ENCODE measurements around the gene ZIC2. TPM values are rescaled to one million over a fixed set of nuclear protein-coding genes. Genes with fewer than 3 reads are reported as not detected.

Gene ZIC2
- total RNA-seq, 1 donor from 2014 or later, result 0.10 TPM

DNA sequence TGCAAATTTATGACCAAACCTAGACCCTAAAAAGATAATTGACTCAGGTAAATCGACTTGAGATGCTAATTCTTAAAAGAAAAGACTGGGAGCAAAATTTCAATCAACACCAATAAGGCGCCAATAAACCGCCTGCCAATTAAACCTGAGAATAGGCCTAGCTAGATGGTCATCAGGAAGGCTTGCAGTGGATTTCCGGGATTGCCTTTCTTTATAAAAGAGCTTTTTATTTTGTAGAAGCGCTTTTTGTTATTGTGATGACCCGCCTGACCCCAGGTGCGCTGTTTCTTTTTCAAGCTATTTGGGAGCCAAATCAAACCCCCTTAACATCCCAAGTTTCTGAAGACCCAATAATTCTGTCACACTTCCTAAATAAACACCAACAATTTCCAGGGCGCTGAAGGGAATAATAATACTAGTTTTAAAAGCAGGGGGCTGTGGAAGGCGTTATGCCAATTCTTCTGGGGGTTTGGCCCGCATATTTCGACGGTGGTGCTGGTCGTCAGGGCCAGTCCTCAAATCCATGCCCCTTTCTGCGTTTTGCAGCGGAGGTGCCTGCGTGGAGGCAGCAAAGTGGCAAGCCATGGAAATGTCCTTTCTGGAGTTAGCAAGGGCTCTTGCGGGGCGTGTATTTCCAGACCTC, 7.2 kb upstream of the ZIC2 start:
- DNase-seq, result no peak

DNA sequence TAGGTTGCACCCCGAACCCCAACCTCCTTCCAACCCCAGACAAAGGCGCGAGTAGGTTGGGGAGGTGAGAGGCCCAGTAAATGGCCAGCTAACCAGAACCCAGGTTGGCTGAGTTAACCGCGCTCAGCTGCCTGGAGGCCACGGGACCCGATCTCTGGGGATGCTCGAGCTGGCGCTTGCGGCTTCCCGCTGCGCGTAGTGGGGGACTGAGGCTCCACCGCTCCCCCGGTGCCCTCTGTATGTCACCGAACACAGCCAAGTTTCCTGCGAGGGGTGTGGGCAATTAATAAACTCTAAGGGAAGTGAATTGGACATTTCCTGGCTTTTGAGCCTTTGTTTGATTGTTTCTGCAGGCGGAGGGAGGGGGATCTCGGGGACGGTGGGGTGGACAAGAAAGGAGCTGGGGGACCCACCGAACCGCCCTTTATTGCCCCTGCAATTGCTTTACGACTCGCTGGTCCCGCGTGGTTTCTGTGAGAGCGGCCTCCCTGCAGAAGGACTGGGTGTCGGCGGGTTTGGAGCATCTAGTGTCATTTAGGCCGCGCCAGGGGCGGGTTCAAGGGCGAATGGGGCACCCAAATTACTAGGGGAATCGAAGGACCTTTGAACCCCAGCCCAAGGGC, 6.5 kb upstream of the ZIC2 start:
- no peak for DNase-seq

DNA sequence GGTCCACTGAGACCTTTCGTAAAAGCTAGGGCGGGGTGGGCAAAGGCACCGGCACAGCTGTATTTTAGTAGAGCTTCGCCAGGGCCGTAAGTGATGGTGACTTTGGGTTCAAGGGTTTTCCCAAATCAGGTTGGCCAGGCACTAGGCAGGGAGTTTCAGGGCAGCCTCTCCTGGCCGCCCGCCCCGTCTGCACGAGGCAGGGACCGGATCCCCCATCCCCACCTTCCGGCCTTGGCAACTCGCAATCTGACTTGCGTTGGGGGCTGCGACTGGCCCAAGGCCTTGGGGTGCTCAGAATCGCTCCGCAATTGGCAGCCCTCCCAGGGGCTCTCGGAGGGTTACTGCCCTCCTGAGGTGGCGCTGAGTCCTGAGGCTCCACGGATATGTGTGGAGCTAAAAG, 6.0 kb upstream of the ZIC2 start:
- no peak for DNase-seq

DNA sequence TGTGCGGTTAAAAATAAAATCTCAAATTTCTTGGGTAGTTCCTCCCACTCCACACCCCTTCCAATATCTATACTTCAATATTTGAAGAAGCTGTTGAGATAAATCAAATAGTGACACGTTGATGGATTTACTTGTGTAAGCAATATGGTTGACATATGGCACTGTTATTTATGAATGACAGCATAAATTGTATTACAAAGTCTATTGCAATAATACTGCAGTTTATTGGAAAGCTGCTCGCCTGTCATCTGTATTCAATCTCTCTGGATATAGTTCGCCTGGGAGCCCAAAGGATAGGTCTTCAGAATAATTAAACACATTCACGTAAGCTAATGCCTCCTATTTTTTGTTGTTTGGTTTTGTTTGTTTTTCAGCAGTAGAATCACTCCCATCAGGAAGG, 5.0 kb upstream of the ZIC2 start:
- peak; percentile 76 for DNase-seq

DNA sequence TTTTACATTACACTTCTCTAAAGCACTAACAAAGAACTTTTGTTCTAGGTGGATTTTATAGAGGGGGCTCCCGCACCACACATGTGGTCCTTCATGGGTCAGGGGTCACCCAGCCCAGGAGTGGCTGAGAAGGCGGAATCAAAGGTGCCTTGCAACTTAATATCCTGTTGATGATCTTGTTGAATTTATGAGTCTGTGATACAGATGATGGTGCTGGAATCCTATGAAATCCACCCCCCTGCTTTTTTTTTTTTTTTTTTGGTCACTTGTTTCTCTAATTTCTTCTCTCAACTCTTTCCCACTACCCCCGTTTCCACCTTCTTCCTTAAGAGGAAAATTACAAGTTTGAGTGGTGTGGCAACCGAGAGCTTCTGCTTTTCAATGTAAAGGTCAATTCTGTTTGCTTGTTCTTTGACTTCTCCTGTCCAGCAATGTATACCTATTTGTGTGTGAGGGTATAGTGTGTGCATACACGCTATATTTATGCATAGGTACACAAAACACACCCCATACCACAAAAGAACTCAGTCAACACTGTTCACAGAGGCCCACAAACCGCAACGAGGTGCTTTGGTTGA, 4.2 kb upstream of the ZIC2 start:
- DNase-seq, result no peak

DNA sequence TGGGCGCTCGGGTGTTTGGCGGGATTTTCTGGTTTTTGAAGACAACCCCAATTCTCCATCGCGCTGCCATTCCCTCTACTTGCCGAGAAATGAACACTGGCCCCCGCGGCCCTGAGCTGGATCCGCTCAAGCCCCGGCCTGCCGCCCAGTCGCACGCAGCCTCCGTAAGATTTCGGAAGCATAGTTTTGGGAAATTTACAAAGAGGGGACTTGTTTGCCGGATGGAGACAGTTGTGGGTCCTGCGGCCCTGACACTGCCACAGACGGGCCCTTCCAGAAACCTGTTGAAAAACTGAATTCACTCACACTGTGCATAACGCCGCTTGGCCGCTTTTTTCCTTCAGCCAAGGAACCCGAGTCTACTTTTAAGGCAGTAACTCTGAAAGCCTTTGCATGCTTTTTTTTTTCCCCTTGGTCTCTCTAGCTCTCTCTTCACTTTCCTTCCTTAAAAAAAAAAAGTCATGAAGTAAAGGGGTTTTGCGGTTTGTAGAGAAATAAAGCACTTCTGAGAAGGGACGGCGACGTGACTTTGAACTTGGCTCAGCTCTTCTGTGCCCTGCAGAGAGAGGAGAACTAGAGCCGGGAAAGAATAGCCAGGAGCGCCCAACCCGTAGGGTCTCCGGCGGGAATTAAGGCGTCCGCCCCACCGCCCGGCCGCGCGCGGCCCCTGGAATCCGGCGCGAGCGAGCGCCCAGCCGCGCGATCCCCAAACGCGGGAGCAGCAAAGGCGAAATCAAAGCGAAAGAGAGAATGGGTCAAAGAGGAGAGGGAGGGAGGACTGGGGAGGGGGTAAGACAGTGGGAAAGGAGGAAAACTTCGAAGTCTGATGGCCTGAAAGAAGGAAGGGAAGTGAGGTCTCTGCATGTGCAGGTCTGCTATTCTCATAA, 3.4 kb upstream of the ZIC2 start:
- DNase-seq, result no peak

DNA sequence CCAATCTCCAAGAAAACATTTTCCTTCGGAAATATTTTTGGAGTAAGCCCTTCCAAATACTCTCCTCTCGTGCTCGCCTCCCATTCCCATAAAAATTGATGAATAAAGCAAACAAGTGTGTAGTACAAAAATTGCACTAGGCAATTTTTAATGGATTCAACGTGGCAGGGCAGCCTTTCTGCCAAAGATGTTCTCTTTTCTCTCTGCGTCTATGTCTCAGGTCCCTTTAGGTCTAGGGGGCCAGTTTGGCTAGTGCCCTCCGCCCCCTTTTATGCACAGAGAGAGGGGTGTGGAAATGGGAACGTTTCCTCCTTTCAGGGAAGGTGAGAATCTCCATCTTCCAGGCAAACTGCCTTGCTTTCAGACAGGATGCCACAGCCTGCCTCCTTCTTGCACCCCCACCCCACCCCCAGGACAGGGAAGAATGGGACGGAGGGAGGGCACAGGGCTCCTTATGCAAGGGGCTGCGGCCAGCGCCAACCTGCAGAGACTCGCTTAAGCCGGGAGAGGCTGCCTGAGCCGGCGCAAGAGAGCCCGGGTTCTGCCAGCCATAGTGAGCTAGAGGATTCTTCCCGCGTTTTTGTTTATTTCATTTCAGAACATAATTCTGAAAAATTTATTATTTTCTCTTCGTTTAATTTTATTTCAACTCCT, 2.7 kb upstream of the ZIC2 start:
- DNase-seq, result no peak

DNA sequence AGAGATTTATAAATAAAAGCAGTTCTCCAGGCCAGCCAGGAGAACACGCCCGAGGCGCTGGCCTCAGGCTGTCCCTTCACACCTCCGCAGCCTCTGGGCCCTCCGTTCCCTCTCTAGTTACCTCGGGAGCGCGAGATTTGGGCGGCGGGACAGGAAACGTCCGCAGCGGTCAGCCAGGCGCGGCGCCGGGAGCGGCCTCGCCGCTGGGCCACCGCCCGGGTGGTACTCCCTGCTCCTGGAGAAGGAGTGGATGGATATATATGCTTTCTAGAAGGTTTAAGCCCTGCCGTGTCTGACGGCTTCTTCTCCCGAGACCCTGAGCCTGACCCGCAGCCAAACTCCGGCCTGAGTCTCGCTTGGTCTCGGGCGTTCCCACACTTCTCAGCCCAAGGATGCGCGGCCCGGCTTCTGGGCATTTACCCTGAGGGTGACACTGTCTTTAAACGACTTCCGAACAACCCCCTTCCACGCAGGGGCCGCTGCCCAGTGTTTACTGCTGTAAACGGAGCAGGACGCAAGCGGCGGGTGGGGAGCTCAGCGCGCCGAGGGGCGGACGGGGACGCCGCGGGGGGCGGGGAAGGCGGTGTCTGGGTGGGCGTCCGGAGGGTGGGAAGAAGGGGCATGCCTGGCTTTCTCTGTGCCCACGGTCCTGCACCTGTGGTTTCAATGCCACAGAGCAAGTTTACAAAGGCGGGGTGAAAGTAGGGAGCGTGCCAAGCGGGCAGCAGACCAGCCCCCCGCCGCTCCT, 2.0 kb upstream of the ZIC2 start:
- DNase-seq, result no peak

DNA sequence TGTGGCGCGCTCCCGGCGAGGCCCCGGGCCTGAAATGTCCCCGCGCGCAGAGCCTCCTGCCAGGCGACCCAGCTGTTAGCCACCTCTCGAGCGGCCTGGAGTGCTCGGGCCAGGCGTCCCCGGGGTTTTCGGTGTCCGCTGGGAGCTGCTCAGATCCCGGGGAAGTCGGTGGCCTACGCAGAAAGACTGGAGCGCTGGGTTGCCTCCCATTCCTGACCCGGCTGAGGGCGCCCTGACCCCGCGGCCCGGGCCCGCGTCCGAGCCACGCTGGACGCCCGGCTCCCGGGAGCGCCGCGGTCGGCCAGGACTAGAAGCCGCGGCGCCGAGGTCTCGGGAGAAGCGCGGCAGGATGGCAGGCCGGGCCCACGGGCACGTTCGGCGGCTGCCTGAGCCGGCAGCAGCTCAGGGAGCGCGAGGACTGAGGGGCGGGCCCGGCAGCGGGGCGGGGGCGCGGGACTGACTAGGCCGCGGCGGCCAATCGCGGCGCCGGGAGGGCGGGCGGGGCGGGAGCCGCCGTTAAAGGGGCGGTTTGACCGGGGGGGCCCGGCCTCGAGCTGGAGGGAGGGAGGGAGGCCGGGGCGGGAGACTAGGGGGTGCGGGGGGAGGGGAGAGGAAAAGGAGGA, 1.3 kb upstream of the ZIC2 start:
- DNase-seq, result peak; percentile 14

DNA sequence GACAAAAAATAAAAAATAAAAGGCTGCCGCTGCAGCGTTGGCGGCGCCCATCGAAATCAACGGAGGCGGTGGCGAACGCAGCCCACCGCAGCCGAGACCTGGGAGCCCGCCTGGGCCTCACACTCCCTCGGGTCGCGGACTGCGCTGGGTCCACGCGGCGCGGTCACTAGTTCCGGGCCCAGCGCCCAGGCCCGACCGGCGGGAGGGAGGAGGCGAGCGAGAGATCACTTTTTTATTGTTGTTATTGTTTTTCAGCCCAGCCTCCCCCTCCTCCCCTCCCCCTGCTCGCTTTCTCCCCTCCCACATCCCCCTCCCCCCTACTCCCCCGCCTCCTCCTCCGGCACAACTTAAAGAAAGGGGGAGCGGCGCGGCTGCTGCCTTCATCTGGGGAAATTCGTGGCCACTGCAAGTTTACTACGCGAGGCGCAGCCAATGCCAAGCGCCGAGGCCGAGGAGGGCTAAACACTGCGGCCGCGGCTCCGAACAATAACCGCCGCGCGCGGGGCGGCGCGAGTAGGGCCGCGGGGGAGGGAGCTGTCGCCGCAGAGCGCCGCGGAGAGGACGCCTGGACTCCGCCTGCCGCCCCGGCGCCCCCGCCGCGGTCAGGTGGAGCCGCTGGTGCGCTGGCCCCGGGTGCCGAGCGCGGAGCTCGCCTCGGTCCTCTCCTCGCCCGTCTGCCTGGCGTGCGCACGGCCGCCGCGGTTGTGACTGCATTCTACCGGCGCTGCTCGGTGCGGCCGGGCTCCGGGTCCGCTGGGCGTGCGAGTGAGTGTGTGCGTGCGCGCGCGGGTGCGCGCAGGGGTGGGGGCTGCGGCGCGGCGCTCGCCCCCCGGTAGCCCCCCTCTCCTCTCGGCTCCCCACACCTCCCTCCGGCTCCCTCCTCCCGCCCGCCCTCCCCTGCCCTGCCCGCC, 505 bp upstream of the ZIC2 start:
- DNase-seq, result no peak

DNA sequence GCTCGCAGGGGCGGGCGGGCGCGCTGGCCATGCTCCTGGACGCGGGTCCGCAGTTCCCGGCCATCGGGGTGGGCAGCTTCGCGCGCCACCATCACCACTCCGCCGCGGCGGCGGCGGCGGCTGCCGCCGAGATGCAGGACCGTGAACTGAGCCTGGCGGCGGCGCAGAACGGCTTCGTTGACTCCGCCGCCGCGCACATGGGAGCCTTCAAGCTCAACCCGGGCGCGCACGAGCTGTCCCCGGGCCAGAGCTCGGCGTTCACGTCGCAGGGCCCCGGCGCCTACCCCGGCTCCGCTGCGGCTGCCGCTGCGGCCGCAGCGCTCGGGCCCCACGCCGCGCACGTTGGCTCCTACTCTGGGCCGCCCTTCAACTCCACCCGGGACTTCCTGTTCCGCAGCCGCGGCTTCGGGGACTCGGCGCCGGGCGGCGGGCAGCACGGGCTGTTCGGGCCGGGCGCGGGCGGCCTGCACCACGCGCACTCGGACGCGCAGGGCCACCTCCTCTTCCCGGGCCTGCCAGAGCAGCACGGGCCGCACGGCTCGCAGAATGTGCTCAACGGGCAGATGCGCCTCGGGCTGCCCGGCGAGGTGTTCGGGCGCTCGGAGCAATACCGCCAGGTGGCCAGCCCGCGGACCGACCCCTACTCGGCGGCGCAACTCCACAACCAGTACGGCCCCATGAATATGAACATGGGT, 599 bp downstream of the ZIC2 start:
- no peak for DNase-seq

DNA sequence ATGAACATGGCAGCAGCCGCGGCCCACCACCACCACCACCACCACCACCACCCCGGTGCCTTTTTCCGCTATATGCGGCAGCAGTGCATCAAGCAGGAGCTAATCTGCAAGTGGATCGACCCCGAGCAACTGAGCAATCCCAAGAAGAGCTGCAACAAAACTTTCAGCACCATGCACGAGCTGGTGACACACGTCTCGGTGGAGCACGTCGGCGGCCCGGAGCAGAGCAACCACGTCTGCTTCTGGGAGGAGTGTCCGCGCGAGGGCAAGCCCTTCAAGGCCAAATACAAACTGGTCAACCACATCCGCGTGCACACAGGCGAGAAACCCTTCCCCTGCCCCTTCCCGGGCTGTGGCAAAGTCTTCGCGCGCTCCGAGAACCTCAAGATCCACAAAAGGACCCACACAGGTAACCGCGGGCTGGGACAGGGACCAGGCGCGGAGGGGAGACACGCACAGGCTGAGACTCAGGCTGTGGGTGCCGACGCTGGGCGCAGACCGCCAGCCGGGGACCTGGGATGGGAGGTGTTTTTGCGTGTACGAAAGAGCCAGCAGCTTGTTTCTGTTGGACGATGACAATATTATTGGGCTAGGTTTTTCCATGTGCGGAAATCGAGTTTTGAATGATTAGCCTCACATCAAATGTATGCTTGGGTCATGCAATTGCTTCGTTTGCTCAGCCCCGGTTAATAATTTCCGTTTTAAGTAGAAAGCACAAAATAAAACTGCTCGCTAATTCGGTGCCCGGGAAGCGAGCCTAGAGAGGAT, 1.3 kb downstream of the ZIC2 start:
- DNase-seq, result no peak

DNA sequence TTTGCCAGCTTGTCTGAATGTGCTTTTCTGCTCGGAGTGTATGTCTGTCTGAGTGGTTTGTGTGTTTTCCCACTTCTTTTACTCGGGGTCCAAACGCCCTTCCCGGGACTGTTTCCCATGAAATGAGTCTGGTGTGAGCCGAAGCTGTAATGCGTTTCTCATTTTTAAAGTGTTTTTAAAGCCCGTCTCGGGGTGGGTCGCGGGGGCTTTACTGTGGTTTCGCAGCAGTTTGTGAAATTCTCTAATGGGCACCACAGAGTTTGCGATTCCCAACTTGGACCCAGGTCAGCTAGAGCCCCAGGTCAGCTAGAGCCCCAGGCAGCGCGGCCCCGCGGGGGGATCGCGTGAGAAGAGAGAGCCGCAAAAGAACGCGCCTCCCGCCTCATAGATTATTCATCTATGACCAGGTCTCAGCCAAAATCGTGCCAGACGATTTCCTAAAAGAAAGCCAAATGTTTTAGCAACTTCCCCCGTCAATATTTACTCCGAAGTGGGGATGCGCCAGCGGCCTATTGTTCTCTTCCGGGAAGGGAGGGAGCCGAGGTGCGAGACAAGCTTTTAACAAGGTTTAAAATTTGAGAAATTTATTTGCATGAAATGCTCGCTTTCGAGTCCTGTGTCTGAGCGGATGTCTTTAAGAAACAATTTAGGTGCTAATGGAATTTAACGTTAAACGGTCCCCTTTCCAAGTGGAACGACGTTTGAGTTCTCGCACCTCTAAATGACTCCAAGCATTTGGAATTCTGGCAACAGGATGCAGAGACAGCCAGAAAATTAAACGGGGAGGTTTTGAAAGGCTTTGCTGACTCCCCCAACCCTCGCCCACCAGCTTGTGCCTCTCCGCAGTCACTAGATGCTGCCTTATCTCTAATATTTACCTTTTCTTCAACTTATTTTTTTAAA, 2.2 kb downstream of the ZIC2 start:
- no peak for DNase-seq

DNA sequence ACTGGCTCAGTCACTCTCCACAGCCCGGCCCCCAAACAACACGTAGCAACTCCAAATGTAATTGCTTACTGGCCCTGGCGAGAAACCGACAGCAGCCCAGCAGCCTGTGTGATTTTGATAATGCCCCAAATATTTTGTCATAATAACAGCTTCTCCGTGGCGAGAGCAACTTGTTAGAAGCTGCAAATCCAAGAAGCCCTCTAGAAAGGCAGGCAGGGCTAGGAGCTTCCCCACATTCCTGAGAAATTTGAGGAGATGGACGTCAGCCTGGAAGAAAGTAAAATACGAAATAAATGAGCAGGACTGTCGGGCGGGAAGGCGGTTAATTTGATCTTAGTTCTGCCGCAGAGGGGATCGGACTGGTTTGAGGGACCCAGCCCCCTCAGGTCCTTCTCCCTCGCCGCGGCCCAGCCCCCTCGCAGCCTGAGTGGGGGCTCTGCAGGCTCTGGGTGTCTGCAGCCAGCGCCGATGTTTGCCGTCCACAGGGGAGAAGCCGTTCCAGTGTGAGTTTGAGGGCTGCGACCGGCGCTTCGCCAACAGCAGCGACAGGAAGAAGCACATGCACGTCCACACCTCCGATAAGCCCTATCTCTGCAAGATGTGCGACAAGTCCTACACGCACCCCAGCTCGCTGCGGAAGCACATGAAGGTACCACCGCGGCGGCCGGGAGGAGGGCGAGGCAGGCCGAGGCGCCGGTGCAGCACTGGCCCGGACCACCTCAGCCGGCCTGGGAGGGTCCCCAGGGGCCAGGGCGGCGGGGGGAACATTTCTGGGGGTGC, 3.1 kb downstream of the ZIC2 start:
- no peak for DNase-seq

DNA sequence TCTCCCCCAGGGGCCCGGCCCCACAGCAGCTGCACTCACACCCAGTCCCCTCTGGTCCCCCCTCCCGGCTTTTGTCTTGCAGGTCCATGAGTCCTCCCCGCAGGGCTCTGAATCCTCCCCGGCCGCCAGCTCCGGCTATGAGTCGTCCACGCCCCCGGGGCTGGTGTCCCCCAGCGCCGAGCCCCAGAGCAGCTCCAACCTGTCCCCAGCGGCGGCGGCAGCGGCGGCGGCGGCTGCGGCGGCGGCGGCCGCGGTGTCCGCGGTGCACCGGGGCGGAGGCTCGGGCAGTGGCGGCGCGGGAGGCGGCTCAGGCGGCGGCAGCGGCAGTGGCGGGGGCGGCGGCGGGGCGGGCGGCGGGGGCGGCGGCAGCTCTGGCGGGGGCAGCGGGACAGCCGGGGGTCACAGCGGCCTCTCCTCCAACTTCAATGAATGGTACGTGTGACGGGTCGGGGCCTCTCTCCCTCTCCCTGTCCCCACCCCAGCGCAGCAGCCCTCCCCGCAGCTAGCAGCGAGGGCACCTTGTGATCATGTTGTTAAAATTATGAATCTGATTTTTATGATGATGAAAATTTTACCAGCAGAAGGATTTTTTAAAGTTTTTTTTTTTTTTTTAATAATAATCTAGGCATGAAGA, 3.8 kb downstream of the ZIC2 start:
- no peak for DNase-seq

DNA sequence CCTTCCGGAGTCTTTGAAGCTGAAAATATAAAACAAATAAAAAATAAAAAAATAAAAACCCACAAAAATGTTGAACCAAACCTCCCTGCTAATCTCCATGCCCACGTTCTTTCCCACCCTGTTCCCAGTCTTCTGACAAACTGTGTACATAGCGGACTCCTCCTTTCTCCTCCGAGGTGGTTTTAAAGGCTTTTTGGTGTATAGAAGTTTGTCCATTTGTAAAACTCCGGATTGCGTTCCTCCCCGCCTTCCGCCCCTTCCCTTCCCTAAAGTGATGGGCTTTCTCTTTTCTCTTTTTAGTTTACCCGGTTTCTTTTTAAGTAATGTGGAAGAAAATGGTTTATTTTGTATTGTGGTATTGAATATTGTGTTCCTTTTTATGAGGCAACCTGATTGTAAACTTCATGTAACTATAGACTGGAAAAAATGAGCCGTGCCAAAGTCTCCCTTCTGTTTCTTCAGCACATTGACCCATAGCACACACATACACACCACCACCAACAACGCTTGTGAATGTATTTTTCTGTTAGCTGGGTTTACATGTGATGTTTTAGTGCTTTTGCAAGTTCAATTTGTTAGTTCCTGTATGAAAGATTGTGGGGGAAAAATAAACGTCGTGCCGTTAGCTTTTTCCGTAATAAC, 4.4 kb downstream of the ZIC2 start:
- no peak for DNase-seq

All from skin of body (tissue), 2 donors.